HG03469 (cell line): ENCODE results near the gene TIGD3.

Source experiments
- ATAC-seq: cut with Tn5 transposase; IDR thresholded peaks from one replicate; pipeline ENCODE4 v1.9.1; 2021; ENCODE audit warnings: mild to moderate bottlenecking, moderate library complexity, moderate number of reproducible peaks; ENCODE audit not compliant: unreplicated experiment

TIGD3 gene, protein sequence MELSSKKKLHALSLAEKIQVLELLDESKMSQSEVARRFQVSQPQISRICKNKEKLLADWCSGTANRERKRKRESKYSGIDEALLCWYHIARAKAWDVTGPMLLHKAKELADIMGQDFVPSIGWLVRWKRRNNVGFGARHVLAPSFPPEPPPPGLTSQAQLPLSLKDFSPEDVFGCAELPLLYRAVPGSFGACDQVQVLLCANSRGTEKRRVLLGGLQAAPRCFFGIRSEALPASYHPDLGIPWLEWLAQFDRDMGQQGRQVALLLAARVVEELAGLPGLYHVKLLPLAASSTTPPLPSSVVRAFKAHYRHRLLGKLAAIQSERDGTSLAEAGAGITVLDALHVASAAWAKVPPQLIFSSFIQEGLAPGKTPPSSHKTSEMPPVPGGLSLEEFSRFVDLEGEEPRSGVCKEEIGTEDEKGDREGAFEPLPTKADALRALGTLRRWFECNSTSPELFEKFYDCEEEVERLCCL

DNA sequence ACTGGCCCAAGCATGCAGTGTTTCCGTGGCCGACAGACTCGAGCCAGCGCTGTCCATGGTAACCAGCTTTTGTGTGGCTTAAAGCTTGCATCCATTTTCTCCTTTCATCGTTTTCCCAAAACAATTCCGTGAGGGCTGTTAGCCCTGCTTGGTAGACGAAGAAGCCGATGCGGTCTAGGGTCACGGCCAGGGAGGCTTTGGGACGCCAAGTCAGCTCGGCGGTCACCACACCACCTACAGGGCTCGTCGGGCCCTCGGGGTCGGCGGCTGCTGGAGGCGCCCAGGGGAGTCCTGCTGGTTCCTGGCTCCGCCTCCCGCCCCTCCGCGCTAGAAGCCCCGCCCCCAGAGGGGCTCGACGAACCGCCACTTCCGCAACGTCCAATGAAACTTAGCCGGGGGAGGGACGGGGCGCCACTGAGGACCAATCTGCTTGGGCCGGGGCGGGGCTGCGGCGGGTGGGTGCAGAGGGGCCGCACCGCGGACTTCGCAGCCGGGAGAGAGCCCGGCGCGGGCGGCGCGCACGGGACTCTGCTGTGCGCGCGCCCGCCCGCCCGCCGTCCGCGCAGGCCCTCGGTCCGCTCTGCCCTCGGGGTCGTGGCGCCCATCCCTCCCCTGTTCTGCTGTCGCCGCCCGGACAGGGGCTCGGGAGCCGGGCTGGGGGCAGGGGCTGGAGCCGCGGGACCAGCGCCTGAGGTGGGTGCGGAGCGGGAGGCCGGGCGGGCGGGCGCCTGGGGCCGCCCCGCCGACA lies at the start of gene TIGD3:
TIGD3 (plus strand) TSS at position 487 of the 748 bp plus-strand sequence. CDS start 1,058 bp downstream, outside the sequence.
- peak; percentile 41 for ATAC-seq

DNA sequence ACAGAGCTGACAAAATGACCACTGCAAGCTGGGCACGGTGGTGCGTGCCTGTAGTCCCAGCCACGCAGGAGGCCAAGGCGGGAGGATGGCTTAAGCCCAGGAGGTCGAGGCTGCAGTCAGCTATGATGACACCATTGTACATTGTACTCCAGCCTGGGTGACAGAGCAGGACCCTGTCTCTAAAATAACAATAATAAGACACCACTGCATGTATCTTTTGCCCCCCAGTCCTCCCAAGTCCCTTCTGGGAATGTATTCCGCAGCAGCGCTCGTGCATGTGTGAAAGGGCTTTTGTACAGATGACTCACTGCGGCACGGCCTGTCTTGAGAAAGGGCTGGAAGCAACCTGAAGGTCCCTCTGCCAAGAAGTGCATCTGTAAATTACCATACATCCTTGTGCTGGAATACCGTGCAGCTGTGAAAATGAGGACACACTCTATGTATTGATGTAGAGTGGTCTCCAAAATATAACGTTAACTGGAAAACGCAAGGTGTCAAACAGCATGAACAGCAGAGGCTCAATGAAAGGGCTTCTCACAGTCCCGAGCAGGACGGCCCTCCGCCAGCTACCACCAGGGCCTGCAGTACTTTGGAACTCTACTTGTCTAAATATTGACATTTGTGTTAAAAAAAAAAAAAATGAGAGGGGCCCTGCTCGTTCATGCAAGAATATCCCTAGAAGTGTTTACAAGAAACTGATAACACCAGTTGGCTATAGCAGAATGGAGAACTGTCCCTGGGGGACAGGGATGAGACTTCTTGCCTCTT lies 48.9 kb upstream of the TIGD3 start:
- ATAC-seq: no peak

DNA sequence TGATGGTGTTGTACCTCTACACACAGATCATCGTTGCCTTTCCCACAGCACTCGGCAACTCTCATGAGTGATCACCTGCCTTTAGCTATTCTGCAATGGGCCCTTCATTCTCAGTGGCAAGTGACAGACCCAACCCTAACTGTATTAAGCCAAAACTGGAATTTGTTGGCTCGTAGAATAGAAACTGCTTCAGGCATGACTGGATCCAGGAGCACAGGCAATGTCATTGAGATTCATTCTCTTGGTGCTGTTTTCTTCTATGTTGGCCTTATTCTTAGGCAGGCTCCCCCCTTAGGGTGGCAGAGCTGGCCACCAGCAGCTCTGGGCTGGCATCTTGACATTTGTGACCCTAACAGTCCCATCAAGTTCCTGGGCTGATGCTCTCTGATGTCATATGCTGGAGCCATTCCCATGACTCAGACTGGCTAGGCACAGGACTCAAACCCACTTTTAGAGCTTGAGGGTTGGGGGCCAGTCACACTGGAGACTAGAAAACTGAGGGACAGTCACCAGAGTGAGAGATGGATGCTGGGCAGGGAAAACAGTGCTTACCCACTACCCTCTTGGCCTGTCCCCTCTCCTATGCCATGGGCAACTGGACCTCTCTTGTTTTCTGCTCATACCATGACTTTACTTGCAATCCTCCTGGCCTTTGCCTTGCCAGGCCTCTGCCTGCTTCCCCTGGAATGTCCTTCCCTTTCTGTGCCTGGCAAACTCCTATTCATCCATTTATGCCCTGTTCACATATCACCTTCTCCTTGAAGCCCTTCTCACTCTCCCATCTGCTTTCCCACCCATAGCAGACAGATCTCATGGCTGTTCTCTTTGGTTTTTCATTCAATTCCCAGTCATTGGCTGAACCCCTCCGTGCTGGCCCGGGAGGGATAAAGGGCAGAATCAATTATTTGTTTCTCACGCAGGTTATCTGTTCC lies 47.0 kb upstream of the TIGD3 start:
- no peak for ATAC-seq

DNA sequence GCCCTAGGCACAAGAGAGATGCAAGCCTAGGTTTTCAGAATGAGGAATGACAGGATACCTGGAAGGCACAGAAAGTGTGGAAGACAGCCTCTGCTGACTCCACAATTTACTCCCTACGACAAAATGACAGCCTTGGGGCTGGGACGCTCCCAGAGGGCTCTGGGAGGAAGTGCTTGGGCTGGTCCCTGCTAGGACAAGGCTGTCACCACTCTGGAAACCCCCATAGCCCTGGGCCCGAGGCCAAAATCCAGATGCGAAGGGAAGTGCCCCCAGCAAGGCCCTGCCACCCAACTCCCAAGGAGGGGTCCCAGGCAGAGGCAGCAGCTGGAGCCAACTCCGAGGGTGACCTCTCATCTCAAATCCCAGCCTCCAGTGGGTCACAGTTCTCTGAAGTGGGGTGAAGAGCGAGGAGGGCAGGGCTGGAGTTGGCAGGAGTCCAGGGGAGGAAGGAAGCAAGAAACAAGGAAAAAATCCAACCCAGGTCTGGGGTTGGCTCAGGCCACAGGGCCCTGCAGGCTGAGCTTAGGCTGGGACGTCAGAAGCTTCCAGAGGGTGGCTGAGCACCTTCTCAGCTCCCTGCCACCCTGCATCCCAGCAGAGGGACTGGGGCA lies 46.2 kb upstream of the TIGD3 start:
- ATAC-seq: no peak

DNA sequence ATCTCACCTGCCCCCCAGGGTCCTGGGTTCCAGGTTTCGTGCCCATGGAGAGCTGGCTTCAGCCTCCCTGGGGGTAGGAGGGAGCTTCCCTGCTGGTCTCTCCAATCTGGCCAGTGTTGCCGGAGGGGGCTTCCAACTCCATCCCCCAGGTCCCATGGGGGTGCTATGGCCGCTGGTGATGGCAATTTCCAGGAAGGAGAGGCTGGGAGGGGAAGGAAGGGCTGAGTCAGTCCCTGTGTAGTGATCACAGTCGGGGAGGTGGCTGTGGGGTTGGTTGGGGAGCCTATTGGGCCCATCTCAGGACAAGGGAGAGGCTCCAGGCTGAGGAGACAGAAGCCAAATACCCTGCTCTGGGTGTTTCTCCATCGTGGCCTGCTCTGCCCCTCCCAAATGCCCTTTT lies 45.5 kb upstream of the TIGD3 start:
- ATAC-seq: no peak

DNA sequence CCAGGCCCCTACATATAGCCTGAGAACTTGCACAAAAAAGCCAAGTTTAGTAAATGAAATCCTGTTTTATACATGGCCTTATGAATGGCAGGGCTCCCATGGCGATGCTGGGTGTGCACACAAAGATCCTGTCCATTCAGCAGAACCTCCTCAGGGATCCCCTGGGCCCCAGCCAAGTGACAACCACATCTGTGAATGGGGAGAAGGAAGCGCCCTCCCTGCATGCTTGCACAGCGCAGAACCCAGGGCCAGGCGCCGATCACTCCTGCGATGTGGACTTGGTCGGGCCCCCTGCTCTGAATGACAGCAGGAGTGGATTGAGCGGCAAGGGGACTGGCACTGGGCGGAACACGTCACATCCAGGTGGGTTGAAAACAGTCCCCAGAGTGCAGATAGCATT lies 44.3 kb upstream of the TIGD3 start:
- no peak for ATAC-seq

DNA sequence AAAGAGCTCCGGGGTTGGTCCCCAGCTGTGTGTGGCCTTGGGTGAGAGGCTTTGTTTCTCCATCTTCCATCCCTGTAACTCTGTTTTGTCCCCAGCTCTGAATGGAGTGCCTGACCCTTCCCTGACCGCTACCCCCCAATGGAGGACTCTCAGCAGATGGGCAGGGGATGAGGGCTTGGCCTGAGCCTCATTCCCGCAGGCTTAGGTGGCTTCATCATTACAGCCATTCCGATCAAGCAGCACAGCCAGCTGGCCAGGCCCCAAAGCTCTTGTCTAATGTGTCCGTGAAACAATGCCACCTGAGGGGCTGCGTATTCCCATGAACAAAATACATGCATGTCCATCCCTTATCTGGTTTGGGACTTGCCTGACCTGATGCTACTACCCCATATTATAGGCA lies 43.8 kb upstream of the TIGD3 start:
- ATAC-seq: no peak

DNA sequence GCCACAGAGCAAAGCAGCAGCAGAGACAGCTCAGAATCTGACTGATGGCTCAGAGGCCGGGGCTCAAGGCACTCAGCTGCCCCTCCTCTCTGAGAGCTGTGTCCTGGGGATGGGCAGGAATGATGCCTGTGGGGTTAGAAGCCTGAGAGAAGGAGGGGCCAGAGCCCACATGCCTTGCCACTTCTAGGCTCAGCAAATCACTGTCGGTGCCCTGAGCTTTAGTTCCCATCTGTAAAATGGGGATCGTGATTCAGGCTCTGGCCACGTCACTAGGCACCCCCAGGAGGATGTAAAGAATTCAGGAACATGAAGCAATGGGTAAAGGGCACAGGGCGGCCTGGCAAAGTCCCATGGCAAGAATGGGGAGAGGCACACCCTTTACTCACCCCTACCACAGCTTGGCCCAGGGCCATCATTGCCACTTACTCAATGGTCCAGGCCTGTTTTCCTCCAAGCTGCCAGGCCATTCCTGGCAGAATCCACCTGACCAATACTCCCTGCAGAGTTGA lies 43.3 kb upstream of the TIGD3 start:
- no peak for ATAC-seq

DNA sequence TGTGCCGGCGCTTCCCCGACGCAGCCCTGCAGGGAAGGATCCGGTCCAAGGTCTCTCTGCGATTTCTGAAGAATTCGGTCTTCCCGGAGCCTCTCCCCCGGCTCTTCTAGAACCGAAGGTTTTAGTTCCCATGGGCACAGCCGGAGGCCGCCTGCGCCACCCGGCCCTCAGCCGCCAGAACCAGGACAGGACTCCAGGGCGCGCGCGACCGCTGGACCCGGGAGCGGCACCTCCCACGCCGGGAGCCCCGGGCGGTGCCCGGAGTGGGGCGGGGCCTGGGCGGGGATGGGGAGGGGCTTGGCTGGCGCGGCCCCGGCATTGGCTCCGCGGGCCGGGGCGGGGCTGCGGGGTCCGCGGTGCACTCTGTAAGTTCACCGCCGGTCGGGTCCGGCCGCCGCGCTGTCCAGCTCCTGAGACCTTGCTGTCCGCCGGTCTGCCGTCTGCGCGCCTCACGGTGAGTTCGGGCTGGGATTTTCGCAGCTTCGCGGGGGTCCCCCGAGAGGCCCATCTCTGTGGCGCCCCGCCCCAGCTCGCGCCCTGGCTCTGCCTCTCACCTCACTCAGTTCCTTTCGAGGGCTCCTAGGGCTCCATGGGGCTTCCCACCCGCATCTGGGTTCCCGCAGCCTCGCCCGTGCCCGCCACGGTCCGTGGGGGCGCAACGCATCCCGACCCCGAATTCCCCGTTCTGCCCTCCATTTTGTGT lies 39.9 kb upstream of the TIGD3 start, which contains the start of gene CDC42EP2:
CDC42EP2 (plus strand) TSS at position 366 of the 703 bp plus-strand sequence. CDS start 6,033 bp downstream, outside the sequence.
- ATAC-seq: no peak

DNA sequence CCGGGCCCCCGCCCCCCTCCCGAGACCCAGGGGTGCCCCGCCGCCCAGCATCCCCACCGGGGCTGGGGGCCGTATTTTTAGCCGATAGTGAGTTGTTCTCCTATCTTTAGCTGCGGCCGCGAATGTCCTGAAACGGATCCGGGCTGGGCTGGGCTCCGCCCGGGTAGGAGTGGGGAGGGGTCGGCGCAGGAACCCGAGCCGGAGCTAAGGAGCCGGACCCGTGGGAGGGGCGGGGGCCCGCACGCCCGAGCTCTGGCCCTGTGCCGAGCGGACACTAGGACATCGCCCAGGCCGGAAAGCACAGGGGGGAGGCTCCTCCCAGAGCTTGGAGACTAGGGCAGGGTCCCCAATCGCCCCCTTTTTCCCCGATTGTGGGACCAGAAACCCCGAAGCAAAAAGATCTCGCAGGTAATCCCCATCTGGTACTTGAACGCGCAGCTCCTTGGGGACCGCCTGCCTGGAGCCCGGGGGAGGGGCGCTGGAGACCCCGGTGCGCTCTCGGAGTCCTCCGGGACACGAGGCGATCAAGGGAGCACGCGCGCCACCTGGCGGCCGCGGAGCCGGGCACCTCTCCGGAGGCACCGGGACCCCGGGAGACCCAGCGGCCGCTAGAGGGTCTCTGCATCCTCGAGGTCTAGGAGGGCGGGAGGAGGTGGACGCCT lies 39.2 kb upstream of the TIGD3 start:
- no peak for ATAC-seq

DNA sequence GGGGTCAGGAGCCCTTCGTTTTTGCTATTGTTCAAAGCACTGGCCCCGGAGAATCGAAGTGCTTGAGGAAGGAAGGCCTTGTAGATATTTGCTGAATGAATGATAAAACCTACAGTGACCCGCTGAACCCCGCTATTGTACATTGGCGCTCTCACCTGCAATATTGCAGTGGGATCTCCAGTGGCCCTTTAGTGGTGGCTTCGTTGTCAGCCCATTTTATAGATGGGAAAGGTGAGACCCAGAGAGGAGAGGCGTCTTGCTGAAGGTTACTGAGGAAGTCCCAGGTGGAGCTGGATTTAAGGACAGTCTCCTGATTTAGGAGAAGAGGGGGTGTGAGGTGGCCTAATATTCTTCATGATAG lies 38.7 kb upstream of the TIGD3 start:
- no peak for ATAC-seq

DNA sequence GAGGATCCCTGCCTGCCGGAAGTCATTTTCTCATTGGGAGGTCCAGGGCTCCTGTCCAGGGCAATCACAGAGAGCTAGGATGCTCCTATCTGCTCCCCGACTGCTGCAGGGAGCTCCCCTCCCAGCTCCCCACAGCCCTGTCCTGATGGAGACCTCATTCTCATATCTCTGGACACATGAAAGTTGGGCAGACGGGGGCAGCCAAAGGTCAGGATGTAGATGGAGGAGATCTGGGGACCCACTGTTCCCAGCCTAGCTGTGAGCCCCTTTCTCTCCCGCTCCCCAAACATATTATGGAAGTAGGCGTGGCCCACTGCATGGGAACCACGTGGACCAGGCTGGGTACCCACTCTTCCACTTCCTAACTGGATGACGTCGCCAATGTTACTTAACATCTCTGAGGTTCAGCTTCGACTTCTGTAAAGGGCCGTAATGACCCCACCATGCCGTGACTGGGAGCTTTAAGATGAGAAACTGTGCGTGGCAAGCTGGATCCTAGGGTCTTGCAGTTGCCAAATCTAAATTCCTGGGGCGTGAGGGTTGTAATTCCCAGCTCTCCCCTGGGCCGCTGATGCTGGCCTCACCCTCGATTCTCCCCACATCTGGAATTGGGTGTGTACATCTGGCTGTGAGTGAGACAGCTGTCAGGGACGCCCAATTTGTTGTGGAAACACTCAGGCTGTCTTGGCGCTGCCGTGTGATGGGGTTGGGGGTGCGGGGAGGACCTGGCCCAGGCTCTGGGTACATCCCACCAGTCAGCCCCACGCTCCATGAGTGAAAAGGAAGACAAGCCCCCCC lies 38.1 kb upstream of the TIGD3 start:
- no peak for ATAC-seq

DNA sequence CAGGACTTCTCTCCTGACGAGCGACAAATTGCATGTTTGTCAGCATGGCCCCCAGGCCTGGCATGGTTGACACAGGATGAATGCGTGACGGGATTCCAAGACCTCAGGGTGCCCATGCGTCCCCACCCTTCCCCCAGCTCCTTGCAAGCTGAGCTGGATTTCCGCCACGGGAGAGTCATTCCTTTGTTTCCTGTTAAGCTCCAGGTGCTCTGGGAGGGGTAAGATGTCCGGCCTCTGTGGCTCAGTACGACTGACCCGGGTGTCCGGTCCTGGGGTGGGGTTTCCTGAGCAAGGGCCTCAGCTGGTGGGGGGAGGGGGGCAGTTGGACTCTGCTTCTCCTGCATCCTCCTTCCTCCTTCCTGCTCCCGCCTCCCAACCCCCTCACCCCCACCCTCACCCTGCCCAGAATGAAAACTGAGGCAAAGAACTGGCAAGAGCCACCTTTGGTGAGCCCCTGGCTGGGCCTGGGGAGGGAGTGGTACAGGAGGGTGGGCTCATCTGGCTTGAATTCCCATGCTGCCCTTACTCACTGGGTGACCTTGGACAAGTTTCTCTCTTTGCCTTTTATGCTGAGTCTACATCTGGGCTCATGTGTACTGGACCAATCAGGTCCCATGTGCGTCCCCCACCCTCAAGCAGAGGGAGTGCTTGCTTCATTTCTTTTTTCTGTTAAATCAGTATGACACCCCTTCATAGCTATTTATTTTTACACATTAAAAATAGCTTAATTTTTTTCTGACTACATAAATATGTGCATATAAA lies 37.3 kb upstream of the TIGD3 start:
- no peak for ATAC-seq

DNA sequence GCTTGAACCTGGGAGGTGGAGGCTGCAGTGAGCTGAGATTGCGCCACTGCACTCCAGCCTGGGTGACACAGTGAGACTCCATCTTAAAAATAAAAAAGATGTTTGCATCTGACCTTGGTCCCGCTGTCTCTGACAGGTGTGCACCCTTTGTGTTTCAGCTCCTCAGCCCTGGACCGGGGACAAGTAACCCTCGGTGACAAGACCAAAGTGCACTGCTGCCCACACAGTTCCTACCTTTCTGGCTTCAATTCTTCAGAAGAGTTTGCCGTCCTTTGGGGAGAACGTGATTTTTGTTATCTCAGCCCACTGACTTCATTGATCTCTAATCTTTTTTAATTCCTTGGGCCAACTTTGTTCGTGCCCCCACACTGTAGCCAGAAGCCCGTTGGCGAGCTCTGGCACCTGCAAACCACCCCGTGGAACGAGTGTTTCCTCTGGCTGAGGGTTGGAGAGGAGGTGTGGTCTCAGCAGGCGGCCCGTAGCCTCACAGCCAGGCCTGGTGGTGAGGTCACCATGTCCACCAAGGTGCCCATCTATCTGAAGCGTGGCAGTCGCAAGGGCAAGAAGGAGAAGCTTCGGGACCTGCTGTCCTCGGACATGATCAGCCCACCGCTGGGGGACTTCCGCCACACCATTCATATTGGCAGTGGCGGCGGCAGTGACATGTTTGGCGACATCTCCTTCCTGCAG lies 34.0 kb upstream of the TIGD3 start:
- no peak for ATAC-seq

DNA sequence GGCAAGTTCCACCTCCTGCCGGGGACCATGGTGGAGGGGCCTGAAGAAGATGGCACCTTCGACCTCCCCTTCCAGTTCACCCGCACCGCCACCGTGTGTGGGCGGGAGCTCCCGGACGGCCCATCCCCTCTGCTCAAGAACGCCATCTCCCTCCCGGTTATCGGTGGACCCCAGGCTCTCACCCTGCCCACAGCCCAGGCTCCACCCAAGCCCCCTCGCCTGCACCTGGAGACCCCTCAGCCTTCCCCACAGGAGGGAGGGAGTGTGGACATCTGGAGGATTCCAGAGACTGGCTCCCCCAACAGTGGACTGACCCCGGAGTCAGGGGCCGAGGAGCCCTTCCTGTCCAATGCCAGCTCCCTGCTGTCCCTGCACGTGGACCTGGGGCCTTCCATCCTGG lies 33.5 kb upstream of the TIGD3 start:
- no peak for ATAC-seq

DNA sequence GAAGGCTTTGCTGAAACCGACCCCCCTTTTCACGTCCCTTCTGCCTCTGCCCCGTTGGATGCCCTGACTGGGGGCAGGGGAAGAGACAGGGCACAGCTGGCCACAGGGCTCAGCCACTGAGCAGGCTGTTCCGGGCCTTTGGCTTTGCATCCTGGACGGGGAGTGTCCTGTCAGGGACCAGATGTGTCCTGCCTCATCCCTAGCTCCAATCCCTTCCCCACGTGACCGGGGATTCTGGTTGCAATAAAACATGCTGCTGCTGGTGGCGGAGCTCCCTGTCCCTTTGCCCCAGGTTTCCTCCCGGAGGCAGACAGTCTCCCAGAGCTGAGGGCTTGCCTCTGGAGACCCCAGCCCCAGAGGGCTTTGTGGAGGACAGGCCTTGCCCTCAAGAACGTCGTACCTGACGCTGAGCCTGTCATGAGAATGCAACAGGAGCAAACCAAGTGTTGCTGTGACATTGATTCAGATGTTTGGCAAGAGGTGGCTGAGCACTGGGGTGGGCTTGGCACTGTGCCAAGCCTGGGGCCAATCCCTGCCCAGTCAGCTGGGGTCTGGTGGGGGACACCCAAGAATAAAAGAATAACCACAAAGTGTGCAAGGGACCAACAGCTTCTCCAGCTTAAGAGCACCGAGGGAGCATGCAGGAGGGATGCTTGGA lies 32.6 kb upstream of the TIGD3 start:
- no peak for ATAC-seq
